ENCODE measurements around the gene TIE1.

GRCh38 chr1:43251024-43251423 is 49.8 kb upstream of the TIE1 start:
- no peak for TF ChIP-seq POLR2AphosphoS5 (IDR thresholded peaks at IDR 0.05; ENCODE audit: low read depth, low read length)
- TF ChIP-seq REST (IDR thresholded peaks at IDR 0.05; ENCODE audit: insufficient read depth in 1 of 2, low read depth in 2 of 2, low read length in 2 of 2) = no peak

Data from PFSK-1 (cell line).